NCI-H82 (cell line): ENCODE data around the gene UCKL1.

Experiments
- DNase-seq: peaks from one replicate; lab custom pipeline; 2025; lab: John Stamatoyannopoulos, UW

The UCKL1 gene

DNA sequence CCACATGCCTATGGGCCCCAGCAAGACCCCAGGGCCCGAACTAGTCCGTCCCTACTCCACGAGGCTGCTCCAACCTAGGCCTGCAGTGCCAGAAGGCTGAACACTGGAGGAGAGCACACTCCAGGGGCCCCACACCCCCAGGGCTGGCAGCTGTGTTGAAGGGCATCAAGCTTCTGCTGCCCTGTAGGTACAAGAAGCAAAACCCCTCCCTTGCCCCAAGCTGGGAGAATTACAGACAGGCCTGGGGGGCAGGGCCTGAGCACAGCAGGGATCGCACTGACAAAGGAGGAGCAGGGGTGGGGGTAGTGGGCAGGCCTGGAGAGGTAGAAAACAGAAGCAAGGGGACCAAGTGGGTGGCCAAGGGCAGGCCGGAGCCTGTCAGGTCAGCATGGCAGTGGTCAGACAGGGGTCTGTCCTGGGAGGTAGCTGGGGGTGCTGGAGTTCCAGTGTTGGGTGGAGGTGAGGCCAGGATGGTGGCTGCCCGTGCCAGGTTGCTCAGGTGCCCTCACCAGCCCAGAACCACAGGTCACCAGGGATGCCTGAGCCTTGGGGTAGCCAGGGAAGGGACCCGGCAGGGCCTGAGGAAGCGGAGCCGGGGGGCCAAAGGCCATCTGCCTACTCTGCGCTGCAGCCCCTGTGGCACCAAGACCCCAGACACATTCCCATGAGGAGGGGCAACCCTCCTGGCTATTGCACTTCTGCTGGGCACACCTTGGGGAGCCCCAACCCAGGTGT, 2.9 kb upstream of the UCKL1 start:
- no peak for DNase-seq

DNA sequence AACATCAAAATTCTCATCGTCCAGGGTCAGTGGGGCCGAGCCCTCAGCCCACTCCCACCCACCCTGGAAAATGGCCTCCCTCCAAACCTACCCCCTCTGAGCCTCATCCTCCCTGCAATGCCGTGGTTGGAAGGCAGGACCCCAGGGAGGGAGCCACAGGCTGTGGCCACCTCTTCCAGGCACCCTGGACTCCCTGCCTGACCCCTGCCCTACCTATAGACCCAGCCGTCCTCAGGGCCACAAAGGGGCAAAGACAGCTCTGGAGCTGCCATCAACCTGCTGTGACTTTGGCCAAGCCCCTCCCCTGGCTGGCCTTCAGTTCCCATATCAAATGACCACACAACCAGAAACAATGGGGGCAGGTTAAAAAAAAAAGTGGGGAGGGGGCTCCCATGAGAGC, 2.3 kb upstream of the UCKL1 start:
- no peak for DNase-seq

DNA sequence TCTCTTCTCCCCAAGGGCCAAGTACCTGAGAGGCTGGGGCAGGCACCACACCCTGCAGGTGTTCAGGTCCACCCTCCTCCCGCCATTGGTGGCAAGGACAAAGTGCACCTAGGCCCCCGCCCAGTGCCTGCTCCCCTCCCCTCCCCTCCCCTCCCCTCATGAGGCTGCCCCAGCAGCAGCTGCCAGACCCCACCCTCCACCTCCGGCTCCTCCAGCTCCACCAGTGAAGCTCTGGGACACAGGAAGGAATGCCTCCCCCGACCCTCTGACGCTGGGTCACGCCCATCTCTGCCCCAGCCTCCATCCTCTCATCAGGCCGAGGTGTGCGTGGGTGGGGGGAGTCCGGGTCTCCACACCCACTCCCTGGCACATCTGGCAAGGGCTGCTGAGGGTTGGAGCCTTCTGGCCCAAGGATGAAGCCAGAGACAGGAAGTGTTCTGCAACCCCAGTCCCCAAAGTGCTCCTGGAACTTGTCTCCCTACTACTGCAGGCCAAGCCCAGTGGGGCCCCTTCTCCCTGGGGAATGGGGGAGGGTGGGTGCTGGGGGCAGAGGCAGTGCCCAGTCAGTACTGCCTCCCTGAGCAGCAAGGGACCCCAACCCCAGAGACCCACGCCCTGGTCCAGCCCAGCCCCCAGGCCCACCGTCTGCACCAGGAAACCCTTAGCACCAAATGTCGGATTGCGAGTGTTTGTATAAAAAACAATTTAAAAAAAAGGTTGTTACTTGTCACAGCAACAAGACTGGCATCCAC, 1.6 kb upstream of the UCKL1 start:
- DNase-seq: peak; percentile 82

DNA sequence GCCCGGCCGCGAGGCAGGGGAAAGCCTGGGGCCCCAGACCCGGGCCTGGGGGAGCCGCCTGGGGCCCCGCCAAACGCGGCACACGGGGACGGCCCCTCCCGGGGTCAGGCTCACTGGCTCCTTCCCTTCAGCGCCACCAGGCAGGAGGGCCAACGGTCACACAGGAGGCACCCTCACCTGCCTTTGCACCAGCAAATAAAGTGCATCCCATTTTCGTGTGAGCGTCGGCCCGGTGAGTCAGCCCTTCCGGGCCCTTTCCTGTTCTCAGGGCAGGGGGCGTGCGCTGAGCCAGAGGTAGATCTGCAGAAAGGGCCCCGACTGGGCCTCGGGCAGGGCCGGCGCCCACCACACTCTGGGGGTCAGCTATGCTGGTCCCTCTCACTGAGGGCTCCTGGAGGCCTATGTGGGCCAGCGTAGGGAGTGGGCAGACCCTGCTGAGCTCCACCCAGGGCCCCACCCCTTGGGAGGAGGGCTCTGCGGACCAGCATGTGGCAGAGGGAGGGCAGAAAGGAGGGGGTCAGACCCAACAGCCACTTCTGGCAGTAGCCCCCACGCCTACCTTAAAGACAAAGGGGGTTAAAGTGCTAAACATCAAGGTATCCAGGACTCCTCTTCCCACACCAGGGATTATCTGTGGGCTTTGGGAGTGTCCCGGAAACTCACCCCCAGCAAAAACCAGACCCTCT, 931 bp upstream of the UCKL1 start:
- peak; percentile 93 for DNase-seq

DNA sequence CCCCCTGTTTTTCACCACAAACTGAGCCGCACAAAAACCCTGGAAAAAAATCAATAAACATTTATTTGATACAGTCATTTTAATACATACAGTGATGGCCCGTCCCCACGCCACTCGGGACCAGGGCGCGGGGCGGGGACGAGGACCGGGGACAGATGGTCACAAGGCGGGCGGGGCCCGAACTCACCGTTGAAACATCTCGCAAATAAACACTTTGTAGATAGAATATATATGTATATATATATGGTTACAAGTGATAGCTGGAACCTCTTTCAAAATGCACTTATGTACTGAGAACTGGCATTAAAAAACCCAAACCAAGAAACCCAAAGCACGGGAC, 418 bp upstream of the UCKL1 start:
- no peak for DNase-seq

DNA sequence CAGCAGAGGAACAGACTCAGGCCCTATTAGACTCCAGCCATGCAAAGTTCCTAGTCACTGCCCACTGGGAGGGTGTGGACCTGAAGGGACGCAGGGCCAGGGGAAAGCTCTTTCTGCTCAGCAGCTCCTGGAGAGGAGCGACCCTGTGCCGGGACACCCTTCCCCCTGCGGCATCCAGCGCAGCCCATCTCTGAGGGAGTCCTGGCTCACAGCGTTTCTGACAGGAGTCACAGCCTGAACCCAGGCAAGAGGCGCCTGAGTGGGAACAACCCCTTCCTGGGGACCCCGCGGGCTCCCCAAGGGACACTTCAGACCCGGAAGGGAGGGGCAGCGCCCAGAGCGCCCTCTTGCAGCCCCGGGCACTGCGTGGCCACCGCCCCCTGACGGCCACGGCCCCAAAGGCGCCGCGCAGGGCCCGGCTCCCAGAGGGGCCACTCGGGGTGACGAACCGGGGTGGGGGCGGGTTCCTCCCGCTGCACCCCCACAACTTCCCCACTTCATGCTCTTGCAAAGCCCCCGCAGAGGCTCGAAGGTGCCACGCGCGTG, 862 bp downstream of the UCKL1 start:
- DNase-seq: peak; percentile 59

DNA sequence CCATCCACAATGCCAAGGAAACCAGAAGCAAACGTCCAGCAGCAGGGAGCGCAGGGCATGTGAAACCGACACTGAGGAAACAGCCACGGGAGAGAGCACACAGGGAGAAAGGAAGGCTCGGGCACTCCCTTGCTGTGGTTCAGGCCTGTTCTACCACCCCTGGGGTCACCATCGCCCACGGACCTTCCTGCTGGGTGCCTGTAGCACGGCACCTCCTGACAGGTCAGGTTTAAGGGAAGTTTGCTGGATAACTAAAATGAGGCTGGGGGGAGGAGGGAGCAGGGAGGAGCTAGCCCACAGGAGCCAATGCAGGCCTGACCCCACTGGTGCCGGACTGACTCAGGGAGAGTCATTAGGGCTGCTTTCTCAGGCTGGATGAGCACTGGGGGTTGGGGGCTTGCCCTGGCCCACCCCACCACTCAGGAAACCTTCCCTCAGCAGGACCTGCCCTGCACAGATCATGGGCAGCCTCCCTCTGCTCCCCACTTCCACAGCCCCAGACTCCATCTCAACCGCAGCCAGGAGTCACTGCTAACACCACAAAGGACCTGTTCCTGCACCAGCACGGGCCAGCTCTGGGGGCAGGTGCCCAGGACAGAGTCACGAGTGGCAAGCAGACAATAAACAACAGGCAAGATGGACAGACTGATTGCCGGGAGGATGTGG, 2.3 kb downstream of the UCKL1 start:
- no peak for DNase-seq

DNA sequence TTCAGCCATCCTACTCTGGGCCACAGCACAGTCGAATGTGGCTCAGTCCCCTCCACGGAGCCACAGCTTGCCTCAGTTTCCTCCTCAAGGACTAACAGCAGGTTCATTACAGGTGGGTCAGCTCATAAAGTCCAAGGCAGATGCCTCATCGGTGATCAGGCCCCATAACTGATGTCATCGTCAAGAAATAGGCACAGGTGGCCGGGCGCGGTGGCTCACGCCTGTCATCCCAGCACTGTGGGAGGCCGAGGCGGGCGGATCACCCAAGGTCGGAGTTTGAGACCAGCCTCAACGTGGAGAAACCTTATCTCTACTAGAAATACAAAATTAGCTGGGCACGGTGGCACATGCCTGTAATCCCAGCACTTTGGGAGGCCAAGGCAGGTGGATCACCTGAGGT, 3.4 kb downstream of the UCKL1 start:
- DNase-seq: no peak

DNA sequence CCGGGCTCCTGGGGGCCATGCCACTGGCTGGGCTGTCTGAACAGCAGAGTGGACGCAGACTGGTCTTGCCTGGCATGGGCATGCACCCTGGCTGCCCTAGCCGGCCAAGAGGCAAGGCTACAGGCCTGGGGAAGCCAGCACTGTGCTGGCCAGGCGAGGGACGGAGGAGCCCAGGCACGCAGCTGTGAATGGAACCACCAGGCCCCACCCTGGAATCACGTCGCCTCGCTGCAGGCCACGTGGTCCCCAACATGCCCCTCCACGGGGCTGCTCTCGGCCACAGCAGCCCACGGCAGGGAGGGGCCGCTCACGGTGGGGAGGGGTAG, 4.0 kb downstream of the UCKL1 start:
- no peak for DNase-seq

DNA sequence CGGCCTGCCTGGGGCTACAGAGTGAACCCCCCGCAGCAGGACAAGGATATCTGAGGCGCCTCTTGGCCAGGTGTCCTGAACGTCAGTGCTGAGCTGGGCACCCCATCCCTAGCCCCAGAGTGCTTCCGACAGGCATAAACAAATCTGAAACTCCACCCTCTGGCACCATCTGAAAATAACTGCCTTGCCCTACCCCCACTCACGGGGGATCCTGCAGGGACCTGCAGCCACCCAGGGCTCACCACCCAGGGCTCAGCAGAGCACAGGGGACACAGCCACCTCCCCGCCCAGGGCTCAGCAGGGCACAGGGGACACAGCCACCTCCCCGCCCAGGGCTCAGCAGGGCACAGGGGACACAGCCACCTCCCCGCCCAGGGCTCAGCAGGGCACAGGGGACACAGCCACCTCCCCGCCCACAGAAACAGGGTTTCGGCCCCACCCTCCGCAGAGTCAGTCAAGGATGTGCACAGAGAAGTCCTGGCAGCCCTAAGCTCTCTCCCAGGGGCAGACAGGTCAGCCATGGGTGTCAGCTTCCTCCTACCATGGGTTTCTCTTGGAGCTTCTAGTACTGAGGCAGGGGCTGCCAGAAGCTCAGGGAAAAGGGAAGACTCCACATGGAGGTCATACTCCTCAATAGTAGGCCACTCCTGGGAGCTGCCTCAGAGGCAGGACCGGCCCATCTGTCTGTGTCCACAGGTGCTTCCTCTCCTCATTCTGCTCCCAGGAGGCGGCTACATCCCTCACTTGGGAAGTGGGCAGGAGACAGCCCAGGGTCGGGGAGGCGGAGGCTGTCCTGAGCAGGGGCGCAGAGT, 4.6 kb downstream of the UCKL1 start:
- no peak for DNase-seq

DNA sequence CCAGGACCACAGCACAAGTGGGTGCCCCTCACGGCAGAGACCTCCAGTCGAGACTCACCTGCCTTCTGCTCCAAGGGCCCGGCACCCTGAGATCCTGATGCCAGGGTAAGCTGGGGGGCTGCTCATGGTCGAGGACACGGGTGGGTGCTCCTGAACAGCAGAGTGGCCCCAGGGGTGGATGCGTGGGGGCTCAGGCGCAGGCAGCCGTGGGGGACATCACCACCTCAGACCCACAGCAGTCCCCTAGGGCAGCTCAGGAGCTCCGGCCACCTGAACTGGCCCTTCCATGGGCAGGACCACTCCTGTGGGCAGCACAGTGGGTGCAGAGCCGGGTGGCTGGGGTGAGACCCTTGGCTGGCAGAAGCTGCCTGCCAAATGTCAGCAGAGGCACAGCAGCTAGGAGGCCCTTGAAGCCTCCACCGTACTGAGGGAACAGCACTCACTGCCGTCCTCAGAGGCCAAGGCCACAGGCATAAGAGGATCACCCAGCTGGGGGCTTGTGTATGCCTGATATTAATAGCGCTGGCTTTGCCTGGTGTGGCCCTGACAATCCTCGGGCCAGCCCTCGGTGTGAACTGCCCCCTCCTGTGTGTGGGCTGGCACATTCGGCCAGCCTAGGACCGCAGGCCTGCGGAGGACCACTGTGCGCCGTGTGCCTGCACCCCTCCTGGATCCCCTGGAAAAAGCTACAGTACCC, 5.4 kb downstream of the UCKL1 start:
- peak; percentile 81 for DNase-seq

DNA sequence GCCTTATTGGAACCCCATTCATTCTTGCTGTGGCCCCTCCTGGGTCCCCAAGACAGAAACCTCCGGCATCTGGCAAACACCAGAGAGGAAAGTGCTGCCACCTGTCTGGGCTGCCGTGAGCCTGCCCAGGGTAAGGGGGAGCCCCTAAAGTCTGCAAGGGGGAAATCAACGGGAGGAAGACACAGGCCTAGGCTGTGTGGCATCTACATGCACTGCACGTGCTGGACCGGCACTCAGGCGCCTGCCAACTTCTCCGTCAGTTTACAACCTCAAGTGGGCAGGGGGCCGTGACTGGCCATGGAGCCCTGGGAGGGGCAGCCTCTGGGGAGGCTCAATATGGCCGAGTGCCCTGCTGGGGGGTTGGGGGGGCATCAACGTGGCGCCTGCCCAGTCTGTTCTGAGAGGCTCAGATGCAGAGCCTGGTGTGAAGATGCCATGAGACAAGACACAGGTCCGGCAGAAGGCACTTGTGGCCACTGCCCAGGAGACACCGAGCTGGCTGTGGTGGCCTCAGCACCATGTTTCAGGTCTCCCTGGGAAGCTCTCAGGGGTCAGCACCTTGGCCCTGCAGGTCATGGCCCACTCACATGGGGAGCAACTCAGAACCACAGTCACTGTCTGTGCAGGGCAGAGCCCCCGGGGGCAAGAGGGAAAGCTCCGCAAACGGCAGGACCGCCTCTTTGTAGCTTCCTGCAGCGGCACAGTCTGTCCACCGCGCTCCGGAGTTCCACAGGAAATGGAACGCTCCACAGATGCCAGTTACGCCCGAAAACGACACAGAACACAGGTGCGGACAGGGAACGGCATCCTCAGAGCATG, 8.4 kb downstream of the UCKL1 start:
- no peak for DNase-seq

DNA sequence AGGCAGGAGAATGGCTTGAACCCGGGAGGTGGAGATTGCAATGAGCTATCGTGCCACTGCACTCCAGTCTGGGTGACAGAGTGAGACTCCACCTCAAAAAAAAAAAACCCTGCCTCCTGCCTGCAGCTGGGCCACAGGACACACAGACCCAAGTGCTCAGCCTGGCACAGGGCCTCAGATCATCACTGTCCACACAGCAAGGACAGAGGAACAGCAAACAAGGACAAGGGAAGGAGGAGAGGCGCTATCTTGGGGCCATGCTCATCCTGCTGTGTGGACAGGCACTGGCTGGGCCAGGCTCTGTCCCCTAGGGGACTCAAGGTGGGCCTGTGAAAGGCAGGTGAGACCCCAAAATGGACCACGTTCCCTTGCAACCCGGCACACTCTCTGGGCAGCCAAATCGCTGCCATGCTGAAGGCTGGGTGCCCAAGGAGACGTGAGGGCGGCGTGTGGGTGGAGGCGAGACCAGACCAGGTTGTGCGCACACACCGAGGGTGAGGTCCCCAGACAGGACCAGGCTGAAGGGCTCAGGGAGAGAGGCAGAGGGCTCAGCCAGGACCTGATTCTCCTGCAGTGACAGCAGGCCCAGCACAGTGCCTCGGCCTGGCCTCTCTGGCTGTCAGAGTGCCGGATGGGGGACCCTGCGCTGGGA, 9.1 kb downstream of the UCKL1 start:
- no peak for DNase-seq

DNA sequence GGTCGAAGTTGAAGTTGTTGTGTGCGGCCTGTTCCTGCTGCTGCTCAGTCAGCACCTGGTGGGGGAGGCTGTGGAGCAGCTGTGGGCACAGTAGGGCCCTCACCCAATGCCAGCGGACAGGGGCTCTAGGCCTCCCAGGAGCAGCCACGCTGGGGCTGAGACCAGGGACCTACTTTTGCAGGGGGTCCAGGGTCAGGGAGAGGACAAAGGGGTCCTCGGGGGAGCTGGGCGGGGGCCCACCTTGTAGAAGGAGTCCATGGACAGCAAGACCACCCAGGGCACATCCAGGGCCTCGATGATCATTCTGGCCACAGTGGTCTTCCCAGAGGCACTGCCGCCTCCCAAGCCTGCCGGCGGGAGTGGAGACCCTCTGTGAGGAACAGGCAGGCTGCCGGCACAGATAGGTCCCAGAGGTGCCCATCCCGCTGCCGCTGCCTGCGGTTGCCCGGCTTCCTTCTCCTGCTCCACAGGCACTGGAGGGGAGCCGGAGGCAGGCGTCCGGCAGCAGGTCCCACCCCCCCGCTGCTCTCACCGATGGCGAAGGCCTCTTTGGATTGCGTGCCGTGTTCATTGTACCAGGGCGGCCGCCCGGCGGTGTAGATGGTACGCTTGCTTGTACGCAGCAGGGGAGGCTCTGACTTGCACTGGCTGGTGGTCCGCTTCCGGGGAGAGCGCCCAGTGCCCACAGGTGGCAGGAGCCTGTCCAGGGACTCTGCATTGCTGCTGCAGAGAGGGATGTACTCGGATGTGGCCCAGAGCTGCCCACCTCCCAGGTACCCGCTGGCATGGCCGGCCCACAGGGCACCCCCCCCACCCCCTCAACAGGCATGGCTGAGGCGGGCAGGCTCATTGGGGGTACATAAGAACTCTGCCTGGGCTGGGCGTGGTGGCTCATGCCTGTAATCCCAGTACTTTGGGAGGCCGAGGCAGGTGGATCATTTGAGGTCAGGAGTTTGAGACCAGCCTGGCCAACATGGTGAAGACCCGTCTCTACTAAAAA, 10.0 kb downstream of the UCKL1 start:
- DNase-seq: no peak

DNA sequence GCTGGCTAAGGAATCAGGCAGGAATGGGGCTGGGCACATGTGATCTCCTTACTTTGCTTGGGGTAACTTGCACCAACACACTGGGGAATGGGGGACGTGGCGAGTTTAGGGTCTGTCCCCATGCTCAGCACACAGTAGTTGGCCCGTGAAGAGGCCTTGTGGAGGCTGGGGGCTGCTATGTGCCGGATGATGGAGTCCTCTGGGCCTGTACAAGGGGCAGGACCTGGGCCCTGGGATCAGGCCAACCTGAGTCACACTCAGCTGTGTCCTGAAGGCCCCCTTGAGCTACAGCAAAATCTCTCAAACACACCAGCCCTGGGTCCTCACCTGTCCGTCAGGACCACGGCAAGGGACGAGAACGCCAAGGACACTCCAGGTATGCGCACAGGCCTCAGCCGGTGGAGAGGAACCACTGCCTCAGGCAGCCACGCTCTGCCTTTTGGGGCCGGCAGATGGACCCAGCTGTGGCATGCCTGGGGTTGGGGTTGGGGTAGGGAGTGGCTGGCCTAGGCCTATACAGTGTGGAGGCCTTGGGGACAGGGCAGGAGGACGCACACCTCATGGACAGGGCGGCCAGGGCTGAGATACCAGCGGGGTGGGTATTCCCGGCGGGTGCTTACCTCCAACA, 11.1 kb downstream of the UCKL1 start:
- no peak for DNase-seq

DNA sequence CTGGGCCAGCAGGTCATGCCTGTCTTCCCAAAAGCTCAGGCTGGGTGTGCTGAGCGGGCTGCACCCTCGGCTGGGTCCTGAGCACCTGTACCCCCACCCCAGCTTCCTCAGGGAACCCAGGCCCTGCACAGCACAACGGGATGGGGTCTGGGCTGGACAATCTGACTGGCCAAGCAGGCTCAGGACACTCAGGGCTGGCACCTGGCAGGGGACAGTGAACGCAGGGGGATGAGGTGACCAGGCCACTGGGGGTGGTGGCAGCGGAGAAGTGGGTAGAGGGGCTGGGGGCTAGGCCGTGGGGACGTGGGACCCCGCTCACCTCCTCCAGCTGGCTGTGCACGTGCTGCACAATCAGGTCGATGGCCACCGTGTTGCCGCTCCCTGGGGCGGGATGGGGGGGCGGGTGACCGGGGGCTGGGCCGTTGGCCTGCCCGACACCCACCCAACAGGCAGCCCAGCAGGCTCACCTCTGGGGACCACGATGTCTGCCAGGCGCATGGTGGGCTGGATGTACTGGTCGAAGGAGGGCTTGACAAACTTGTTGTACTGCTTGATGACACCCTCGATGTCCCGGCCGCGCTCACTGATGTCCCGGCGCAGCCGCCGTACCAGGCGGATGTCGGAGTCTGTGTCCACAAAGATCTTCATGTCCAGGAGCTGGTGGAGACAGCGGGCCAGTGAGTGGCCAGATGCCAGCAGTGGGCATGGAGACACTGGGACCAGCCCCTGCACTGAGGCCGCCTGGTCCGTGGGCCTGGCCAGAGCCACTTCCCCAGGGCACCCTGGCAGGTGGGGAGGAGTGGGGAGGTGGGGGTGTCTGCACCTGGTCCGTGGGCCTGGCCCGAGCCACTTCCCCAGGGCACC, 11.9 kb downstream of the UCKL1 start:
- no peak for DNase-seq

DNA sequence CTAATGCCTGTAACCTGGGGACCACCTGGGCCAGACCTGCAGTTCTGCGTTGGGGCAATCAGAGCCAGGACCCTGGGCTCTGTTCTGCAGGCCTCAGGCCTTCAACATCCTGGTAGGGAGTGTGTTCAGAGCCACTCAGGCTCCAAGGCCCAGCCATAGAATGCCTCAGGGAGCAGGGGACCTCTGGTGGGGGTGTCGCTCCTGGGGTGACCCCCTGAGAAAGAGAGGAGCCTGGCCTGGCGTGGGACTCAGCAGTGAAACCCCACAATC, 12.5 kb downstream of the UCKL1 start:
- no peak for DNase-seq
